ENCODE measurements around the gene PLA2G4B. TPM values are rescaled to one million over a fixed set of nuclear protein-coding genes. Genes with fewer than 3 reads are reported as not detected.

The PLA2G4B gene
- total RNA-seq, result 10 to 100 TPM; 21.5 to 26.0 TPM

- POLR2A ChIA-PET, result no interaction called here
- Mint-ChIP-seq H3K4me3 (no peak within 1 kb of the TSS), H3K4me1 (peaks cover 9% of the 10 kb centered on the region), H3K27me3 (no peaks in the 10 kb centered on the region), H3K36me3 (peaks cover 8% of the 10 kb centered on the region), H3K27ac (no peak within 1 kb of the TSS), H3K9me3 (no peaks in the 10 kb centered on the region)
- ATAC-seq (ENCODE audit: low read depth) (no peak), DNase-seq (no peak)
Measured at GRCh38 chr15:41838400-41838897, at the start of gene PLA2G4B. TSS of gene PLA2G4B (plus strand) at chr15:41838847. CDS start at chr15:41838914, 67 bp downstream.

- no peak for ATAC-seq (ENCODE audit: low read depth)
- no peak overlapping the region for H3K27ac Mint-ChIP-seq
- POLR2A ChIA-PET, result interaction anchor here (0.7 to 1.3 kb wide), 3 partner anchors 12 to 42 kb away, joined by 3 to 4 read pairs (median 3); partner anchors contain the start of gene MAPKBP1
- peaks cover 42% of the 10 kb centered on the region for H3K4me1 Mint-ChIP-seq
- H3K36me3 Mint-ChIP-seq, result peaks cover 2% of the 10 kb centered on the region
- H3K9me3 Mint-ChIP-seq, result no peaks in the 10 kb centered on the region
- H3K4me3 Mint-ChIP-seq, result no peak overlapping the region
- DNase-seq, result no peak
- H3K27me3 Mint-ChIP-seq, result no peaks in the 10 kb centered on the region
Measured at GRCh38 chr15:41789236-41789635, 49.4 kb upstream of the PLA2G4B start.

- Mint-ChIP-seq H3K27ac (no peak overlapping the region), H3K4me3 (no peak overlapping the region), H3K36me3 (peaks cover 2% of the 10 kb centered on the region), H3K27me3 (no peaks in the 10 kb centered on the region), H3K9me3 (no peaks in the 10 kb centered on the region), H3K4me1 (peaks cover 42% of the 10 kb centered on the region)
- POLR2A ChIA-PET, result interaction anchor here (1.3 kb wide), 1 partner anchor 12 kb away, joined by 4 read pairs; no protein-coding TSS in a partner anchor
- DNase-seq (no peak), ATAC-seq (ENCODE audit: low read depth) (no peak)
Measured at GRCh38 chr15:41789662-41790061, 49.0 kb upstream of the PLA2G4B start.

GRCh38 chr15:41790169-41790568, 48.5 kb upstream of the PLA2G4B start:
- no peaks in the 10 kb centered on the region for H3K27me3 Mint-ChIP-seq
- no peak overlapping the region for H3K27ac Mint-ChIP-seq
- POLR2A ChIA-PET, result no interaction called here
- no peaks in the 10 kb centered on the region for H3K9me3 Mint-ChIP-seq
- peaks cover 43% of the 10 kb centered on the region for H3K4me1 Mint-ChIP-seq
- no peak for ATAC-seq (ENCODE audit: low read depth)
- H3K36me3 Mint-ChIP-seq, result peaks cover 2% of the 10 kb centered on the region
- DNase-seq, result no peak
- H3K4me3 Mint-ChIP-seq, result no peak overlapping the region

- H3K27me3 Mint-ChIP-seq, result no peaks in the 10 kb centered on the region
- peaks cover 2% of the 10 kb centered on the region for H3K36me3 Mint-ChIP-seq
- ATAC-seq (ENCODE audit: low read depth), result peak; percentile 77
- H3K4me1 Mint-ChIP-seq, result peaks cover 47% of the 10 kb centered on the region
- no peaks in the 10 kb centered on the region for H3K9me3 Mint-ChIP-seq
- POLR2A ChIA-PET, result interaction anchor here (0.7 to 1.2 kb wide), 3 partner anchors 12 to 72 kb away, joined by 3 read pairs; no protein-coding TSS in a partner anchor
- H3K27ac Mint-ChIP-seq, result peak overlapping the region; percentile 83
- H3K4me3 Mint-ChIP-seq, result peak overlapping the region; percentile 81
- no peak for DNase-seq
Measured at GRCh38 chr15:41790756-41791546, 47.7 kb upstream of the PLA2G4B start.

GRCh38 chr15:41791547-41791937, 47.1 kb upstream of the PLA2G4B start:
- H3K36me3 Mint-ChIP-seq, result peaks cover 2% of the 10 kb centered on the region
- peak overlapping the region; percentile 81 for H3K4me3 Mint-ChIP-seq
- H3K9me3 Mint-ChIP-seq, result no peaks in the 10 kb centered on the region
- ATAC-seq (ENCODE audit: low read depth) (no peak), DNase-seq (no peak)
- peaks cover 53% of the 10 kb centered on the region for H3K4me1 Mint-ChIP-seq
- no peaks in the 10 kb centered on the region for H3K27me3 Mint-ChIP-seq
- POLR2A ChIA-PET, result interaction anchor here (0.7 to 1.2 kb wide), 3 partner anchors 11 to 72 kb away, joined by 3 read pairs; no protein-coding TSS in a partner anchor
- H3K27ac Mint-ChIP-seq, result peak overlapping the region; percentile 83

GRCh38 chr15:41792000-41792637, 46.5 kb upstream of the PLA2G4B start:
- ATAC-seq (ENCODE audit: low read depth) (no peak), DNase-seq (no peak)
- Mint-ChIP-seq H3K4me3 (peak overlapping the region; percentile 81), H3K9me3 (no peaks in the 10 kb centered on the region), H3K27me3 (no peaks in the 10 kb centered on the region), H3K36me3 (peaks cover 2% of the 10 kb centered on the region), H3K4me1 (peaks cover 56% of the 10 kb centered on the region), H3K27ac (peak overlapping the region; percentile 83)
- POLR2A ChIA-PET, result interaction anchor here (0.7 to 1.2 kb wide), 3 partner anchors 10 to 71 kb away, joined by 3 read pairs; no protein-coding TSS in a partner anchor

- H3K4me3 Mint-ChIP-seq, result no peak overlapping the region
- H3K4me1 Mint-ChIP-seq, result peaks cover 53% of the 10 kb centered on the region
- no peak for ATAC-seq (ENCODE audit: low read depth)
- POLR2A ChIA-PET, result no interaction called here
- H3K27ac Mint-ChIP-seq, result peak overlapping the region; percentile 50
- no peaks in the 10 kb centered on the region for H3K9me3 Mint-ChIP-seq
- H3K36me3 Mint-ChIP-seq, result peaks cover 2% of the 10 kb centered on the region
- DNase-seq, result no peak
- no peaks in the 10 kb centered on the region for H3K27me3 Mint-ChIP-seq
Measured at GRCh38 chr15:41794081-41794480, 44.6 kb upstream of the PLA2G4B start.

GRCh38 chr15:41795996-41796856, 42.4 kb upstream of the PLA2G4B start:
- ATAC-seq (ENCODE audit: low read depth) (no peak), DNase-seq (no peak)
- no peaks in the 10 kb centered on the region for H3K9me3 Mint-ChIP-seq
- POLR2A ChIA-PET, result no interaction called here
- no peak overlapping the region for H3K4me3 Mint-ChIP-seq
- no peaks in the 10 kb centered on the region for H3K27me3 Mint-ChIP-seq
- H3K27ac Mint-ChIP-seq, result peak overlapping the region; percentile 54
- peaks cover 7% of the 10 kb centered on the region for H3K36me3 Mint-ChIP-seq
- H3K4me1 Mint-ChIP-seq, result peaks cover 32% of the 10 kb centered on the region

GRCh38 chr15:41797201-41797944, 41.3 kb upstream of the PLA2G4B start:
- no peak for ATAC-seq (ENCODE audit: low read depth)
- no peaks in the 10 kb centered on the region for H3K27me3 Mint-ChIP-seq
- peaks cover 5% of the 10 kb centered on the region for H3K36me3 Mint-ChIP-seq
- DNase-seq, result no peak
- H3K4me3 Mint-ChIP-seq, result no peak overlapping the region
- no peak overlapping the region for H3K27ac Mint-ChIP-seq
- no peaks in the 10 kb centered on the region for H3K9me3 Mint-ChIP-seq
- H3K4me1 Mint-ChIP-seq, result peaks cover 21% of the 10 kb centered on the region
- POLR2A ChIA-PET, result no interaction called here

- no peak for DNase-seq
- H3K27ac Mint-ChIP-seq, result no peak overlapping the region
- no peaks in the 10 kb centered on the region for H3K27me3 Mint-ChIP-seq
- no peak for ATAC-seq (ENCODE audit: low read depth)
- H3K4me1 Mint-ChIP-seq, result peaks cover 20% of the 10 kb centered on the region
- POLR2A ChIA-PET, result no interaction called here
- no peak overlapping the region for H3K4me3 Mint-ChIP-seq
- peaks cover 5% of the 10 kb centered on the region for H3K36me3 Mint-ChIP-seq
- no peaks in the 10 kb centered on the region for H3K9me3 Mint-ChIP-seq
Measured at GRCh38 chr15:41798607-41799487, 39.8 kb upstream of the PLA2G4B start.

- Mint-ChIP-seq H3K36me3 (peaks cover 5% of the 10 kb centered on the region), H3K4me1 (peaks cover 20% of the 10 kb centered on the region), H3K9me3 (no peaks in the 10 kb centered on the region), H3K27me3 (no peaks in the 10 kb centered on the region), H3K4me3 (no peak overlapping the region), H3K27ac (no peak overlapping the region)
- ATAC-seq (ENCODE audit: low read depth) (no peak), DNase-seq (no peak)
- POLR2A ChIA-PET, result no interaction called here
Measured at GRCh38 chr15:41799488-41799805, 39.2 kb upstream of the PLA2G4B start.
